ENCODE results near the gene SIX5. TPM values are rescaled to one million over a fixed set of nuclear protein-coding genes. Genes with fewer than 3 reads are reported as not detected.
A peak's percentile ranks its signal among the peaks of the same experiment; 100 is the strongest.

SIX5 gene
- total and polyA plus RNA-seq, 9 of the 15 experiments (the other 6 are each of a cell fraction or from before 2014, with no cell fraction given) = 1.4 to 17.2 (median 7.4) TPM; not detected in 2

GRCh38 chr19:45767881-45768654 is 984 bp downstream of the SIX5 start (continued):
- TF ChIP-seq HINFP (tag; conservative IDR thresholded peaks at IDR 0.05; ENCODE audit: low read depth) = no peak
- no peak for TF ChIP-seq MTA1 (IDR thresholded peaks at IDR 0.05; ENCODE audit: borderline replicate concordance)
- TF ChIP-seq POLR3A (IDR thresholded peaks at IDR 0.05; ENCODE audit: borderline replicate concordance, extremely low read depth, insufficient read depth, insufficient read length) = no peak
- TF ChIP-seq ZNF133 (CRISPR knock-in tag; IDR thresholded peaks at IDR 0.05) = no peak
- TF ChIP-seq GABPB1 (CRISPR knock-in tag; IDR thresholded peaks at IDR 0.05) = 0 out of 2 replicates have a peak, but pooled peaks have one; percentile 20
- peak; percentile 78; the same call in 1 of the 2 replicates for TF ChIP-seq MTA3 (IDR thresholded peaks at IDR 0.05; ENCODE audit: borderline replicate concordance)
- TF ChIP-seq EP300 (IDR thresholded peaks at IDR 0.05; ENCODE audit: low read length) = no peak
- peak; percentile 13 to 33; a peak in 3 of 4 replicates for TF ChIP-seq MAZ (CRISPR knock-in tag; conservative IDR thresholded peaks at IDR 0.05 in 1 of 2, IDR thresholded peaks at IDR 0.05 in 1 of 2)
- TF ChIP-seq TFAM (CRISPR knock-in tag; conservative IDR thresholded peaks at IDR 0.05) = no peak
- no peak for TF ChIP-seq EWSR1 (IDR thresholded peaks at IDR 0.05; ENCODE audit: borderline replicate concordance, low read depth, partially characterized antibody)
- no peak for TF ChIP-seq ZNF778 (CRISPR knock-in tag; IDR thresholded peaks at IDR 0.05)
- no peak for TF ChIP-seq REST (IDR thresholded peaks at IDR 0.05; ENCODE audit: borderline replicate concordance)
- 0 out of 2 replicates have a peak, but pooled peaks have one; percentile 67 for TF ChIP-seq REST (CRISPR knock-in tag; IDR thresholded peaks at IDR 0.05; ENCODE audit: low read depth)
- no peak for TF ChIP-seq CAMTA2 (CRISPR knock-in tag; conservative IDR thresholded peaks at IDR 0.05)
- no peak for TF ChIP-seq SRSF9 (IDR thresholded peaks at IDR 0.05; ENCODE audit: borderline replicate concordance, low read depth, low read length)
- TF ChIP-seq ESRRA (IDR thresholded peaks at IDR 0.05; ENCODE audit: borderline replicate concordance, low read depth) = no peak
- TF ChIP-seq CEBPG (CRISPR knock-in tag; IDR thresholded peaks at IDR 0.05) = 0 out of 2 replicates have a peak, but pooled peaks have one; percentile 42
- no peak for TF ChIP-seq CEBPG (tag; conservative IDR thresholded peaks at IDR 0.05 in 1 of 2, IDR thresholded peaks at IDR 0.05 in 1 of 2)
- TF ChIP-seq KDM1A (IDR thresholded peaks at IDR 0.05) = no peak
